Lower leg skin (tissue), 3 donors: ENCODE data around the gene CLEC20A.

Source experiments
- CTCF ChIP-seq, 3 donors: fragments of 450-650 bp; IDR thresholded peaks; one replicate each; pipeline ENCODE4 v1.5.1; 2016; ENCODE audit warnings: antibody characterized with exemption in 3 of 3, mild to moderate bottlenecking in 3 of 3, moderate library complexity in 2 of 3
- POLR2A ChIP-seq, 2 donors: fragments of 450-650 bp; IDR thresholded peaks; one replicate each; pipeline ENCODE4 v1.6.1; 2016 to 2017; ENCODE audit warnings: antibody characterized with exemption in 2 of 2, mild to moderate bottlenecking in 1 of 2, moderate library complexity in 1 of 2

GRCh38 chr1:178513278-178513983 is 16.7 kb upstream of the CLEC20A start:
- no peak for TF ChIP-seq CTCF (IDR thresholded peaks at IDR 0.05)
- TF ChIP-seq POLR2A (IDR thresholded peaks at IDR 0.05) = no peak
